GM18507 (cell line): ENCODE results near the gene SGMS1.

ENCODE experiments used
- DNase-seq: peaks from one replicate; pipeline ENCODE4 v3.0.0; 2011; ENCODE audit warnings: low read depth; ENCODE audit not compliant: insufficient read length; ENCODE audit errors: extremely low spot score
- FAIRE-seq: peaks from 2 replicates; lab custom pipeline; 2011; peaks lifted over from hg19 to GRCh38; lab: Jason Lieb, UNC

SGMS1 gene

GRCh38 chr10:50614444-50615137 is 9.2 kb downstream of the SGMS1 start:
- peak; percentile 69 for FAIRE-seq

GRCh38 chr10:50613726-50614443 is 9.9 kb downstream of the SGMS1 start:
- no peak for FAIRE-seq
- no peak for DNase-seq

More at GRCh38 chr10:50614444-50615137, 9.2 kb downstream of the SGMS1 start:
- DNase-seq = no peak

- DNase-seq (no peak), FAIRE-seq (peak; percentile 46)
These were observed 10.6 kb downstream of the SGMS1 start for GRCh38 chr10:50613150-50613549.

GRCh38 chr10:50610368-50610767 is 13.4 kb downstream of the SGMS1 start:
- no peak for FAIRE-seq
- DNase-seq = no peak

- no peak for DNase-seq
- no peak for FAIRE-seq
These were observed 16.3 kb downstream of the SGMS1 start for GRCh38 chr10:50607356-50607925.

- DNase-seq (no peak), FAIRE-seq (no peak)
These were observed 17.8 kb downstream of the SGMS1 start for GRCh38 chr10:50605951-50606270.

GRCh38 chr10:50605269-50605950 is 18.3 kb downstream of the SGMS1 start:
- no peak for DNase-seq
- peak; percentile 92 for FAIRE-seq

- DNase-seq = no peak
- no peak for FAIRE-seq
These were observed 18.9 kb downstream of the SGMS1 start for GRCh38 chr10:50604809-50605208.

GRCh38 chr10:50604049-50604640 is 19.6 kb downstream of the SGMS1 start:
- FAIRE-seq = peak; percentile 78
- no peak for DNase-seq

GRCh38 chr10:50603151-50603850 is 20.5 kb downstream of the SGMS1 start:
- FAIRE-seq = no peak
- no peak for DNase-seq

- FAIRE-seq = no peak
- DNase-seq = no peak
These were observed 21.8 kb downstream of the SGMS1 start for GRCh38 chr10:50601974-50602373.

GRCh38 chr10:50600831-50601477 is 22.8 kb downstream of the SGMS1 start:
- no peak for DNase-seq
- FAIRE-seq = no peak

- FAIRE-seq = no peak
- no peak for DNase-seq
These were observed 23.5 kb downstream of the SGMS1 start for GRCh38 chr10:50600286-50600685.

GRCh38 chr10:50596897-50597296 is 26.9 kb downstream of the SGMS1 start:
- FAIRE-seq = no peak
- no peak for DNase-seq

- FAIRE-seq (no peak), DNase-seq (no peak)
These were observed 27.3 kb downstream of the SGMS1 start for GRCh38 chr10:50596456-50596855.

GRCh38 chr10:50595785-50596184 is 28.0 kb downstream of the SGMS1 start:
- FAIRE-seq (no peak), DNase-seq (no peak)

GRCh38 chr10:50593523-50594376 is 30.0 kb downstream of the SGMS1 start:
- DNase-seq = no peak
- no peak for FAIRE-seq

- no peak for FAIRE-seq
- no peak for DNase-seq
These were observed 30.8 kb downstream of the SGMS1 start for GRCh38 chr10:50592961-50593418.
